GM12872 (cell line): Measurements from ENCODE around the gene GSTT2.

Source experiments
- TF ChIP-seq, protein P1 (sequence below): IDR thresholded peaks from 3 replicates; pipeline ENCODE4 v1.5.1; 2011; ENCODE audit warnings: low read depth, mild to moderate bottlenecking, low read length, moderate library complexity; ENCODE audit not compliant: insufficient read depth

Gene GSTT2

DNA sequence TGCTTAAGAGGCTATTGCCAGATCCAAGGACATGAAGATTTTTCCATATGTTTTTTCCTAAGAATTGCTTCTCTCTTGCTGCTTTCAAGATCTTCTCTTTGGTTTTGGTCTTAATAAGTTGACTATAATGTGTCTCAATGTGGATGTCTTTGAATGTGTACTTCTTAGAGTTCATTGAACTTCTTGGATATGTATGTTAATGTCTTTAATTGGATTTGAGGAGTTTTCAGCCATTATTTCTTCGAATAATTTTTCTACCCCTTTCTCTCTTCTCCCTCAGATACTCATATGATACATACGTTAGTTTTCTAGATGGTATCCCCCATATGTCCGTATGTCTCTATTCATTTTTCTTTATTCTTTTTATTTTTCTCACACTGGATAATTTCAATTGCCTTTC is 44.4 kb downstream of the GSTT2 start:
- TF ChIP-seq, protein P1, sequence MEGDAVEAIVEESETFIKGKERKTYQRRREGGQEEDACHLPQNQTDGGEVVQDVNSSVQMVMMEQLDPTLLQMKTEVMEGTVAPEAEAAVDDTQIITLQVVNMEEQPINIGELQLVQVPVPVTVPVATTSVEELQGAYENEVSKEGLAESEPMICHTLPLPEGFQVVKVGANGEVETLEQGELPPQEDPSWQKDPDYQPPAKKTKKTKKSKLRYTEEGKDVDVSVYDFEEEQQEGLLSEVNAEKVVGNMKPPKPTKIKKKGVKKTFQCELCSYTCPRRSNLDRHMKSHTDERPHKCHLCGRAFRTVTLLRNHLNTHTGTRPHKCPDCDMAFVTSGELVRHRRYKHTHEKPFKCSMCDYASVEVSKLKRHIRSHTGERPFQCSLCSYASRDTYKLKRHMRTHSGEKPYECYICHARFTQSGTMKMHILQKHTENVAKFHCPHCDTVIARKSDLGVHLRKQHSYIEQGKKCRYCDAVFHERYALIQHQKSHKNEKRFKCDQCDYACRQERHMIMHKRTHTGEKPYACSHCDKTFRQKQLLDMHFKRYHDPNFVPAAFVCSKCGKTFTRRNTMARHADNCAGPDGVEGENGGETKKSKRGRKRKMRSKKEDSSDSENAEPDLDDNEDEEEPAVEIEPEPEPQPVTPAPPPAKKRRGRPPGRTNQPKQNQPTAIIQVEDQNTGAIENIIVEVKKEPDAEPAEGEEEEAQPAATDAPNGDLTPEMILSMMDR = no peak

DNA sequence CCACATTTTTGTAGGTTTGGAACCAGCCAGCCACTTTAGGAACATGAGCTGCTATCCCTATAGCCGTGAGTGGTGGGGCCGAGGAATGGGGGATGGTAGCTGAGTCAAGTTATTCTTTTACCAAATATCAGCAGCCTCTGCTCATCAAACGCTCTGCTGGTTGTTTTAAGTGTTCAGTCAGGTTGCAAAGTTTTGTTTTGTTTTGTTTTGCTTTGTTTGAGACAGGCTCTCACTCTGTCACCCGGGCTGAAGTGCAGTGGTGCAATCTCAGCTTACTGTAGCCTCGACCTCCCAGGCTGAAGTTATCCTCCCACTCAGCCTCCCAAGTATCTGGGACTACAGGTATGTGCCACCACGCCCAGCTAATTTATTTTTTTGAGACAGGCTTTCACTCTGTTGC is 45.5 kb downstream of the GSTT2 start:
- TF ChIP-seq, protein P1 = no peak

DNA sequence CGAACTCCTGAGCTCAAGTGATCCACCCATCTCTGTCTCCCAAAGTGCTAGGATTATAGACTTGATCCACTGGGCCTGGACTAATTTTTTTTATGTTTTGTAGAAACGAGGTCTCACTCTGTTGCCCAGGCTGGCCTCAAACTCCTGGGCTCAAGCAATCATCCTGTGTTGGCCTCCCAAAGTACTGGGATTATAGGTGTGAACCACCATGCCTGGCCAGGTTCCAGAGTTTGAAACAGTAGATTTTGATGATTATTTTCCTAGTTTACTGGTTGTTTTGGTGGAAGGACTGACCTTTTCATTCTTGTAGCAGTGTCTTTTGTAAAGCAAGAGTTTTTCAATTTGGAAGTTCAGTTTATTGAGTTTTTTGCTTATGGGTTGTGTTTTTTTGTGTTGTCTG is 46.1 kb downstream of the GSTT2 start:
- TF ChIP-seq, protein P1 = no peak

DNA sequence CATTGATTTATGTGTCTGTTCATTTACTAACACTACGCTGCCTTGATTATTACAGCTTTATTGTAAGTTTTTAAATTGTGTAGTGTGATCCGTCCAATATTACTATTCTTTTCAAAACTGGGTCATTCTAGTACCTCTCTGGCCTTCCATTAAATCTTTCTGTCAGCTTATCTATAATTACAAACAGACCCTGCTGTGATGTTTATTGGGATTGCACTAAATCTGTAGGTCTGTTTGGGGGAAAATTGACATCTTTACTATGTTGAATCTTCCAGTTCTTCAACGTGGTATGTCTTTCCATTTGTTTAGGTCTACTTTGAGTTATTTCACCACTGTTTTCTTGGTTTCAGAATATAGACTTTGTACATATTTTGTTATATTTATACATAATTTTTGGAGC is 46.8 kb downstream of the GSTT2 start:
- TF ChIP-seq, protein P1 = no peak

DNA sequence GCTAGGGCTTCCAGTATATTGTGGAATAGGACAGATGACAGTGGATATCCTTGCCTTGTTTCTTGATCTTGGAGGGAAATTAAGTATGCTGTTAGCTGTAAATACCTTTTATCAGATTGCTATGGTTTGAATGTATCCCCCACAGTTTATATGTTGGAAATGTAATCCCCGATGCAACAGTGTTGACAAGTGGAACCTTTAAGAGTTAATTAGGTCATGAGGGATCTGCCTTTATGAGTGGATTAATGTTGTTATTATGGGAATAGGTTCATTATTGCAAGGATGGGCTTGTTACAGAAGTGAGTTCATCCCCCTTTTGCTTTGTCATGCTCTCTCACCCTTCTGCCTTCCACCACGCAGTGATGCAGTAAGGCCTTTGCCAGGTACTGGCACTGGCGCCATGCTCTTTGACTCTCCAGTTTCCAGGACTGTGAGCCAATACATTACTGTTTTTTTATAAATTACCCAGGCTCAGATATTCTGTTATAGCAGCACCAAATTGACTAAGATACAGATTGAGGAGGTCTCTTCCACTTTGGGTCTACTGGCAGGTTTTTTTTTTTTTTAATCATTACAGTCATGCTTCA is 47.5 kb downstream of the GSTT2 start:
- TF ChIP-seq, protein P1 = no peak

DNA sequence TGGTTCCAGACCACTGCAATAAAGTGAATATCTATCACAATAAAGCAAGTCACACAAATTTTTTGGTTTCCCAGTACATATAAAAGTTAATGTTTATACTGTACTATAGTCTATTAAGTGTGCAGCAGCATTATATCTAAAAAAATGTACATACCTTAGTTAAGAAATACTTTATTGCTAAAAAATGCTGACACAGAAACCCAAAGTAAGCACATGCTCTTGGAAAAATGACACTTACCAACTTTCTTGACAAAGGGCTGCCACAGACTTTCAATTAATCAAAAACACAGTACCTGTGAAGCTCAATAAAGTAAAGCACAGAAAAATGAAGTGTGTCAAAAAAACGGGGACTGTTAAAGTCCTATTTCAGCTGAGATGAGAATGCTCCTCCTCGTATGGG is 48.1 kb downstream of the GSTT2 start:
- TF ChIP-seq, protein P1 = no peak

DNA sequence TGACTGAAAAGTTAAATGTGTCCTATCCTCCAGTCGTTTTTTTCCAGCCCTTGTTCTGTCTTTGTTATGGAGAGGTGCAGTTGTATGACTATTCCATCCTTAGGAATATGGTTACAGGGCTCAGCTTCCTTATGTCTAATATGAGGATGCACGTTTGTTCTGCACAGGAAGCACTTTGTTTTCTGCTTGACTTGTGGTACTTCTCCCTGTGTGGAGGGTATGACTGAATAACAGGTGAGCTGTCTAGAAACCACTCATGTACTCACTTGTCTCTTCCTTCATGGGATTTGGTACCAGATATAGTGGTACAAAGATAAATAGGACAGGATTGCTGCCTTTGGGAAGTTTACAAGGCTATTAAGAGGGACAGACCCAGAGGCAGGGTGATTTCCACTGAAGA is 48.6 kb downstream of the GSTT2 start:
- TF ChIP-seq, protein P1 = no peak
